Uterus (tissue), 2 donors: ENCODE measurements around the gene BID.

Source experiments
- POLR2A ChIP-seq, 2 donors: fragments of 450-650 bp; IDR thresholded peaks; one replicate each; pipeline ENCODE4 v1.6.1; 2016; ENCODE audit warnings: antibody characterized with exemption in 2 of 2, mild to moderate bottlenecking in 1 of 2, moderate library complexity in 1 of 2
- TF ChIP-seq, protein P1 (sequence below), 4 experiments: fragments of 200-600 bp in 2 of 4; fragments of 450-650 bp in 2 of 4; sonication (generic) in 2 of 4; IDR thresholded peaks; one replicate each; pipeline ENCODE4 v1.5.1; 2016 to 2019; ENCODE audit warnings: antibody characterized with exemption in 4 of 4, mild to moderate bottlenecking in 2 of 4, moderate library complexity in 1 of 4

DNA sequence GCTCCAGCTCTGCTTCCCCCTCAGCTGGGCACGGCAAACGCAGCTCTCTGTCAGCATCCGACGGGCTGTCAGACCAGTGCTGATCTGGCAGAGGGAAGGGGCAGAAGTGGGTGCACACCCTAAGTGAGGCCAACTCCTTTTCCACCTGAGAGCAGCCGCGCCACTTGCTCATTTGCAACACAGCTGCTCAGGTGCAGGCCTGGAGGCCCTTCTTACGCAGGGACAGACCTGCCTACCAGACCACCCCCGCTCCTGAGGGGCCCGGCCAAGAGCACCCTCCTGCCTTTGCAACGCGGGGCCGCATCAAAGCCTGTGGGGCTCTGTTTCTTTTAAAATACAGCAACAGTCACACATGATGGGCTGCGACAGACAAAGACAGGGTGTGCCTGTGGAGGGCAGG, 47.8 kb upstream of the BID start:
- TF ChIP-seq, protein P1, sequence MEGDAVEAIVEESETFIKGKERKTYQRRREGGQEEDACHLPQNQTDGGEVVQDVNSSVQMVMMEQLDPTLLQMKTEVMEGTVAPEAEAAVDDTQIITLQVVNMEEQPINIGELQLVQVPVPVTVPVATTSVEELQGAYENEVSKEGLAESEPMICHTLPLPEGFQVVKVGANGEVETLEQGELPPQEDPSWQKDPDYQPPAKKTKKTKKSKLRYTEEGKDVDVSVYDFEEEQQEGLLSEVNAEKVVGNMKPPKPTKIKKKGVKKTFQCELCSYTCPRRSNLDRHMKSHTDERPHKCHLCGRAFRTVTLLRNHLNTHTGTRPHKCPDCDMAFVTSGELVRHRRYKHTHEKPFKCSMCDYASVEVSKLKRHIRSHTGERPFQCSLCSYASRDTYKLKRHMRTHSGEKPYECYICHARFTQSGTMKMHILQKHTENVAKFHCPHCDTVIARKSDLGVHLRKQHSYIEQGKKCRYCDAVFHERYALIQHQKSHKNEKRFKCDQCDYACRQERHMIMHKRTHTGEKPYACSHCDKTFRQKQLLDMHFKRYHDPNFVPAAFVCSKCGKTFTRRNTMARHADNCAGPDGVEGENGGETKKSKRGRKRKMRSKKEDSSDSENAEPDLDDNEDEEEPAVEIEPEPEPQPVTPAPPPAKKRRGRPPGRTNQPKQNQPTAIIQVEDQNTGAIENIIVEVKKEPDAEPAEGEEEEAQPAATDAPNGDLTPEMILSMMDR (IDR thresholded peaks at IDR 0.05): no peak
- TF ChIP-seq POLR2A (IDR thresholded peaks at IDR 0.05): no peak
